K562 (cell line): Measurements from ENCODE around the gene EFCAB9. TPM values are rescaled to one million over a fixed set of nuclear protein-coding genes. Genes with fewer than 3 reads are reported as not detected.

ENCODE experiments used
- ATAC-seq: fragments of 200-7000 bp; cut with Tn5 transposase; 3 replicates; pipeline ENCODE4 v1.9.1; 2020; ENCODE audit warnings: moderate library complexity
- BruUV-seq: library from RNA; stranded (reverse); fragments of 400-500 nt; replicated peaks from 2 replicates; lab custom pipeline; 2021; lab: Mats Ljungman, UMichigan
- CTCF ChIA-PET: fragments of 300-600 bp; formaldehyde crosslinking; extraction: SDS; loops from one replicate; lab custom pipeline; 2021; ENCODE audit warnings: low intra/inter-chr PET ratio; lab: Yijun Ruan, JAX
- POLR2A ChIA-PET: fragments of 300-600, 350-650 bp; sonication (Branson Sonifier 250); formaldehyde crosslinking; extraction: SDS; loops from one replicate; lab custom pipeline; 2021; ENCODE audit warnings: antibody characterized with exemption, inconsistent platforms; lab: Yijun Ruan, JAX
- DNase-seq, 4 experiments: peaks; one replicate each; pipeline versions ENCODE4 v3.0.0 to v3.0.0-alpha.2; 2011 to 2018; ENCODE audit warnings: low spot score in 3 of 4, mixed read lengths in 3 of 4; ENCODE audit errors: extremely low read depth in 1 of 4
- FAIRE-seq: peaks from 2 replicates; lab custom pipeline; 2011; peaks lifted over from hg19 to GRCh38; lab: Jason Lieb, UNC
- H2AFZ ChIP-seq: 2 replicates; pipeline ENCODE4 v1.6.0; 2011; ENCODE audit warnings: low read depth, low read length, control low read depth, inconsistent platforms
- H3K27ac ChIP-seq: fragments of 200-600 bp; 3 replicates; pipeline ENCODE4 v1.8.0; 2011; ENCODE audit warnings: low read depth, mild to moderate bottlenecking, control low read depth, inconsistent platforms, low read length, moderate library complexity, mixed read lengths; ENCODE audit errors: extremely low read depth
- H3K27me3 ChIP-seq, 2 experiments: fragments of 300-600 bp in 1 of 2; 2 replicates in 1 of 2; 3 replicates in 1 of 2; pipeline versions ENCODE4 v1.6.0 to v1.8.0; 2011; ENCODE audit warnings: inconsistent platforms in 2 of 2, low read length in 2 of 2, mild to moderate bottlenecking in 1 of 2, mixed read lengths in 1 of 2, moderate library complexity in 1 of 2; ENCODE audit not compliant: control insufficient read depth in 2 of 2, insufficient read depth in 2 of 2
- H3K36me3 ChIP-seq: fragments of 300-600 bp; 3 replicates; pipeline ENCODE4 v1.8.0; 2011; ENCODE audit warnings: mild to moderate bottlenecking, low read length, inconsistent platforms; ENCODE audit not compliant: control insufficient read depth, insufficient read depth
- H3K4me1 ChIP-seq, 2 experiments: fragments of 200-600 bp in 1 of 2; replicated peaks in 1 of 2; 2 replicates in 1 of 2; 3 replicates in 1 of 2; pipeline versions ENCODE4 v1.5.1 to v1.8.0; 2011; ENCODE audit warnings: inconsistent platforms in 2 of 2, low read length in 2 of 2, mild to moderate bottlenecking in 1 of 2, mixed read lengths in 1 of 2, moderate library complexity in 1 of 2; ENCODE audit not compliant: control insufficient read depth in 2 of 2, insufficient read depth in 2 of 2
- H3K4me2 ChIP-seq: 2 replicates; pipeline ENCODE4 v1.6.1; 2011; ENCODE audit warnings: low read length, control low read depth, inconsistent platforms, mixed read lengths; ENCODE audit not compliant: insufficient read depth
- H3K4me3 ChIP-seq: fragments of 200-600 bp; sonication (generic), shearing (Covaris generic); 2 replicates; pipeline ENCODE4 v1.5.1; 2016; ENCODE audit warnings: control low read depth, inconsistent platforms
- H3K79me2 ChIP-seq: fragments of 200-600 bp; 3 replicates; pipeline ENCODE4 v1.8.0; 2011; ENCODE audit warnings: low read length, inconsistent platforms; ENCODE audit not compliant: control insufficient read depth, insufficient read depth
- H3K9ac ChIP-seq, 2 experiments: 2 replicates each; pipeline versions ENCODE4 v1.6.0 to v1.6.1; 2011; ENCODE audit warnings: low read depth in 2 of 2, low read length in 2 of 2, control low read depth in 1 of 2, inconsistent platforms in 1 of 2, mild to moderate bottlenecking in 1 of 2, mixed read lengths in 1 of 2; ENCODE audit not compliant: insufficient read depth in 1 of 2
- H3K9me1 ChIP-seq: one replicate; pipeline ENCODE4 v1.6.0; 2011; ENCODE audit warnings: inconsistent platforms, mild to moderate bottlenecking, low read length, moderate library complexity; ENCODE audit not compliant: control insufficient read depth, insufficient read depth
- H3K9me3 ChIP-seq: replicated peaks from 2 replicates; pipeline ENCODE4 v1.5.1; 2011; ENCODE audit warnings: low read depth, low read length, inconsistent platforms; ENCODE audit not compliant: control insufficient read depth, insufficient read depth
- H4K20me1 ChIP-seq: replicated peaks from 2 replicates; pipeline ENCODE4 v1.6.1; 2011; ENCODE audit warnings: low read length, inconsistent platforms, mixed read lengths; ENCODE audit not compliant: control insufficient read depth, insufficient read depth
- PHB2 ChIP-seq: fragments of 450-650 bp; IDR thresholded peaks from 2 replicates; pipeline ENCODE4 v1.6.1; 2017; ENCODE audit warnings: low read depth
- PRPF4 ChIP-seq: fragments of 200-400 bp; formaldehyde crosslinking; IDR thresholded peaks from one replicate; pipeline ENCODE4 v1.6.1; 2017; ENCODE audit warnings: low read length, low read depth, mild to moderate bottlenecking; ENCODE audit not compliant: insufficient read depth, poor library complexity, severe bottlenecking
- WHSC1 ChIP-seq: IDR thresholded peaks from one replicate; pipeline ENCODE4 v1.6.1; 2012; ENCODE audit warnings: low read length, control low read depth, inconsistent platforms
- ZBTB7A ChIP-seq: IDR thresholded peaks from 2 replicates; pipeline ENCODE4 v1.6.1; 2011; ENCODE audit warnings: low read depth, mild to moderate bottlenecking, low read length, moderate library complexity, borderline replicate concordance; ENCODE audit not compliant: control insufficient read depth
- ZNF3 ChIP-seq: fragments of 250-450 bp; sonication (Bioruptor Pico); IDR thresholded peaks from 2 replicates; pipeline ENCODE4 v1.5.0; 2021; ENCODE audit warnings: mild to moderate bottlenecking, moderate library complexity
- ZNF699 ChIP-seq: fragments of 250-450 bp; sonication (Bioruptor Pico); IDR thresholded peaks from 2 replicates; pipeline ENCODE4 v1.8.0; 2021; ENCODE audit warnings: mild to moderate bottlenecking, moderate library complexity; ENCODE audit not compliant: insufficient replicate concordance
- ZNF75A ChIP-seq: fragments of 450-650 bp; formaldehyde crosslinking; IDR thresholded peaks from 2 replicates; pipeline ENCODE4 v1.4.0; 2020; ENCODE audit warnings: mild to moderate bottlenecking
- WGBS: fragments of 100-300 bp; shearing (Covaris generic); methylation state at CpG from one replicate; pipeline ENCODE4 v1.1.6; 2016; ENCODE audit warnings: low coverage, mixed read lengths; ENCODE audit not compliant: insufficient coverage; ENCODE audit errors: missing lambda C conversion rate; 5-methylcytosine and 5-hydroxymethylcytosine counted together
- in situ Hi-C: fragments of 300-500 bp; cut with MboI; formaldehyde crosslinking; loops from 4 replicates; pipeline ENCODE4 v1.15.0; 2018; ENCODE audit warnings: inconsistent platforms, mixed read lengths
- intact Hi-C: fragments of 100-400 bp; cut with micrococcal nuclease; formaldehyde crosslinking; loops from 2 replicates; pipeline ENCODE4 v1.14.2; 2022
- polyA plus RNA-seq, 8 experiments: library from polyadenylated mRNA; depleted of rRNA in 4 of 8; stranded (reverse) in 5 of 8; unstranded in 3 of 8; fragments of >200 nt; fragmentation: Nextera tagmentation in 2 of 8; fragmentation: Illumina TruSeq in 1 of 8; extraction: Ambion mirVana in 2 of 8; extraction: Trizol in 1 of 8; gene quantifications; 2 replicates each; pipeline versions ENCODE4 v1.2.1 to v1.2.3, GENCODE V29; 2011 to 2014; ENCODE audit warnings: inconsistent platforms in 1 of 8, missing spikeins in 1 of 8
- total RNA-seq, 7 experiments: library from RNA; depleted of rRNA in 6 of 7; stranded (reverse); fragments of >200 nt in 6 of 7; fragmentation: Illumina TruSeq in 2 of 7; extraction: Trizol in 2 of 7; gene quantifications; 2 replicates each; pipeline versions ENCODE4 v1.2.1 to v1.2.3, GENCODE V29; 2011 to 2021; ENCODE audit warnings: low replicate concordance in 1 of 7
- TF ChIP-seq, protein P1 (sequence below), 2 experiments: fragments of 450-650 bp; IDR thresholded peaks; 2 replicates each; pipeline ENCODE4 v1.6.1; 2018; ENCODE audit warnings: mild to moderate bottlenecking in 2 of 2, low read depth in 1 of 2; ENCODE audit not compliant: partially characterized antibody in 2 of 2
- TF ChIP-seq, protein P2 (sequence below): sonication (generic); formaldehyde crosslinking; IDR thresholded peaks from 2 replicates; pipeline ENCODE4 v1.8.0; 2022; ENCODE audit warnings: missing genetic modification reagents, mild to moderate bottlenecking, borderline replicate concordance

EFCAB9 gene
- total and polyA plus RNA-seq, 9 of the 15 experiments (the other 6 are each of a cell fraction or from before 2014, with no cell fraction given): not detected

DNA sequence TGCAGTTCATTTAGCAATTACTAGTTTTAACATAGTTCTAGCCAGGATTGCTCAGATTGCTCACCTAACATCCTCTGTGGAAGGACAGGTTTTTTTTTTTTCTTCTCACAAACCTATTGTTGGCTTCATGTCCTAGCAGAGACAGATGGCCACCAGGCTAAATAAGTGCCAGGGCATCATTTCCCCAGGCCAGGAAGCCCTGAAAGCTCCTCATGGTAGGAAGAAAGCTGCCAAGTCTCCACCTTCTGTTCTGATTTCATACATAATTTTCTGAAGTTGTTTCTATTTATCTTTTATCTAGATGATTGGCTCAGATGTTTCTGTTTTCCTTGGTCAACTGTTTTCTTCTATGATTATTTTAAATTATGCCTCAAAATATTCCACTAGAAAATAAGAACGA lies 31.0 kb downstream of the EFCAB9 start:
- Histone ChIP-seq H3K4me1 (no peaks in the 10 kb centered on the region), H2AFZ (no peak overlapping the region), H3K9me1 (no peaks in the 10 kb centered on the region), H3K9me3 (no peaks in the 10 kb centered on the region), H3K9ac (no peak overlapping the region), H3K4me3 (no peak overlapping the region), H3K27me3 (peaks cover 0 to 2% of the 10 kb centered on the region in 2 experiments; a peak in 1 of 5 replicates), H4K20me1 (no peaks in the 10 kb centered on the region; the same call in 1 of the 2 replicates), H3K36me3 (no peaks in the 10 kb centered on the region), H3K4me2 (no peak overlapping the region), H3K79me2 (no peaks in the 10 kb centered on the region), H3K27ac (no peak overlapping the region)
- in situ Hi-C loops: no loop called here
- no peak for TF ChIP-seq WHSC1
- no peak for ATAC-seq
- ChIA-PET CTCF (no interaction called here), POLR2A (no interaction called here)
- no TSS peak for BruUV-seq
- 0% methylated on average over 1 of the region's 1 CpG for WGBS
- FAIRE-seq: no peak
- intact Hi-C loops: no loop called here
- DNase-seq: no peak

DNA sequence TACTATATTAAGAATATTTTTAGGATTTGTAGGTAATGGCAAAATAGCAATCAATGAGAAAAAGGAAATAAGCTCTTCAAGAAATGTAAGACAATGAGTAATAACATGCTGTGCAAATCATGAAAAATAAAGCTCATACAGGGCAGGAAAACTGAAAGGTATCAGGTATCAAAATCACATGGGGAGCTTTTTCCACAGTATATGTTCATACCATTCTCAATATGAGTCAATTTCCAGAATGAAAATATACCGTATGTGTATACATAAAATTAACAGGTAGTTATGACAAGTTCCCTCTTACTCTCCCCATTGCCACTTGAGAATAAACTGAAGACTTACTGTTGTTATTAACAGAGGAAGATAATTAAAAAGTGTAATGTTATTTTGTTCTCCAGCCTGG lies 35.9 kb downstream of the EFCAB9 start:
- FAIRE-seq (no peak), DNase-seq (no peak), ATAC-seq (no peak)
- Histone ChIP-seq H3K9me1 (no peaks in the 10 kb centered on the region), H3K27ac (no peak overlapping the region), H3K27me3 (peaks cover 6 to 12% of the 10 kb centered on the region in 2 experiments; a peak in 3 of 5 replicates), H3K4me1 (no peaks in the 10 kb centered on the region), H3K4me3 (no peak overlapping the region), H3K79me2 (no peaks in the 10 kb centered on the region), H4K20me1 (no peaks in the 10 kb centered on the region; the same call in 1 of the 2 replicates), H3K9me3 (no peaks in the 10 kb centered on the region), H3K9ac (no peak overlapping the region), H3K4me2 (no peak overlapping the region), H2AFZ (no peak overlapping the region), H3K36me3 (no peaks in the 10 kb centered on the region)
- in situ Hi-C loops (no loop called here), intact Hi-C loops (no loop called here)
- CTCF ChIA-PET: no interaction called here
- WGBS: 0% methylated on average over 1 of the region's 1 CpG
- POLR2A ChIA-PET: no interaction called here
- BruUV-seq: no TSS peak
- TF ChIP-seq ZBTB7A (no peak), PHB2 (no peak), PRPF4 (no peak), ZNF699 (CRISPR knock-in tag) (no peak), ZNF75A (CRISPR knock-in tag) (no peak), ZNF3 (CRISPR knock-in tag) (no peak)
- TF ChIP-seq, protein P1, sequence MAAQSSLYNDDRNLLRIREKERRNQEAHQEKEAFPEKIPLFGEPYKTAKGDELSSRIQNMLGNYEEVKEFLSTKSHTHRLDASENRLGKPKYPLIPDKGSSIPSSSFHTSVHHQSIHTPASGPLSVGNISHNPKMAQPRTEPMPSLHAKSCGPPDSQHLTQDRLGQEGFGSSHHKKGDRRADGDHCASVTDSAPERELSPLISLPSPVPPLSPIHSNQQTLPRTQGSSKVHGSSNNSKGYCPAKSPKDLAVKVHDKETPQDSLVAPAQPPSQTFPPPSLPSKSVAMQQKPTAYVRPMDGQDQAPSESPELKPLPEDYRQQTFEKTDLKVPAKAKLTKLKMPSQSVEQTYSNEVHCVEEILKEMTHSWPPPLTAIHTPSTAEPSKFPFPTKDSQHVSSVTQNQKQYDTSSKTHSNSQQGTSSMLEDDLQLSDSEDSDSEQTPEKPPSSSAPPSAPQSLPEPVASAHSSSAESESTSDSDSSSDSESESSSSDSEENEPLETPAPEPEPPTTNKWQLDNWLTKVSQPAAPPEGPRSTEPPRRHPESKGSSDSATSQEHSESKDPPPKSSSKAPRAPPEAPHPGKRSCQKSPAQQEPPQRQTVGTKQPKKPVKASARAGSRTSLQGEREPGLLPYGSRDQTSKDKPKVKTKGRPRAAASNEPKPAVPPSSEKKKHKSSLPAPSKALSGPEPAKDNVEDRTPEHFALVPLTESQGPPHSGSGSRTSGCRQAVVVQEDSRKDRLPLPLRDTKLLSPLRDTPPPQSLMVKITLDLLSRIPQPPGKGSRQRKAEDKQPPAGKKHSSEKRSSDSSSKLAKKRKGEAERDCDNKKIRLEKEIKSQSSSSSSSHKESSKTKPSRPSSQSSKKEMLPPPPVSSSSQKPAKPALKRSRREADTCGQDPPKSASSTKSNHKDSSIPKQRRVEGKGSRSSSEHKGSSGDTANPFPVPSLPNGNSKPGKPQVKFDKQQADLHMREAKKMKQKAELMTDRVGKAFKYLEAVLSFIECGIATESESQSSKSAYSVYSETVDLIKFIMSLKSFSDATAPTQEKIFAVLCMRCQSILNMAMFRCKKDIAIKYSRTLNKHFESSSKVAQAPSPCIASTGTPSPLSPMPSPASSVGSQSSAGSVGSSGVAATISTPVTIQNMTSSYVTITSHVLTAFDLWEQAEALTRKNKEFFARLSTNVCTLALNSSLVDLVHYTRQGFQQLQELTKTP (IDR thresholded peaks at IDR 0.05; ENCODE audit: low read depth in 1 of 2, partially characterized antibody in 2 of 2): no peak
- TF ChIP-seq, protein P2, sequence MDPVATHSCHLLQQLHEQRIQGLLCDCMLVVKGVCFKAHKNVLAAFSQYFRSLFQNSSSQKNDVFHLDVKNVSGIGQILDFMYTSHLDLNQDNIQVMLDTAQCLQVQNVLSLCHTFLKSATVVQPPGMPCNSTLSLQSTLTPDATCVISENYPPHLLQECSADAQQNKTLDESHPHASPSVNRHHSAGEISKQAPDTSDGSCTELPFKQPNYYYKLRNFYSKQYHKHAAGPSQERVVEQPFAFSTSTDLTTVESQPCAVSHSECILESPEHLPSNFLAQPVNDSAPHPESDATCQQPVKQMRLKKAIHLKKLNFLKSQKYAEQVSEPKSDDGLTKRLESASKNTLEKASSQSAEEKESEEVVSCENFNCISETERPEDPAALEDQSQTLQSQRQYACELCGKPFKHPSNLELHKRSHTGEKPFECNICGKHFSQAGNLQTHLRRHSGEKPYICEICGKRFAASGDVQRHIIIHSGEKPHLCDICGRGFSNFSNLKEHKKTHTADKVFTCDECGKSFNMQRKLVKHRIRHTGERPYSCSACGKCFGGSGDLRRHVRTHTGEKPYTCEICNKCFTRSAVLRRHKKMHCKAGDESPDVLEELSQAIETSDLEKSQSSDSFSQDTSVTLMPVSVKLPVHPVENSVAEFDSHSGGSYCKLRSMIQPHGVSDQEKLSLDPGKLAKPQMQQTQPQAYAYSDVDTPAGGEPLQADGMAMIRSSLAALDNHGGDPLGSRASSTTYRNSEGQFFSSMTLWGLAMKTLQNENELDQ (CRISPR knock-in tag): no peak
